Iris pigment epithelial cell (primary cell): Measurements from ENCODE around the gene PI4K2A.
A peak's percentile ranks its signal among the peaks of the same experiment; 100 is the strongest.

Source experiments
- DNase-seq: peaks from one replicate; pipeline ENCODE4 v3.0.0-alpha.2; 2011; ENCODE audit warnings: low read depth

Gene PI4K2A

GRCh38 chr10:97640174-97640867 is at the start of gene PI4K2A:
TSS of gene PI4K2A (plus strand) at chr10:97640671. CDS start at chr10:97640743, 72 bp downstream.
- DNase-seq = peak; percentile 100

DNA sequence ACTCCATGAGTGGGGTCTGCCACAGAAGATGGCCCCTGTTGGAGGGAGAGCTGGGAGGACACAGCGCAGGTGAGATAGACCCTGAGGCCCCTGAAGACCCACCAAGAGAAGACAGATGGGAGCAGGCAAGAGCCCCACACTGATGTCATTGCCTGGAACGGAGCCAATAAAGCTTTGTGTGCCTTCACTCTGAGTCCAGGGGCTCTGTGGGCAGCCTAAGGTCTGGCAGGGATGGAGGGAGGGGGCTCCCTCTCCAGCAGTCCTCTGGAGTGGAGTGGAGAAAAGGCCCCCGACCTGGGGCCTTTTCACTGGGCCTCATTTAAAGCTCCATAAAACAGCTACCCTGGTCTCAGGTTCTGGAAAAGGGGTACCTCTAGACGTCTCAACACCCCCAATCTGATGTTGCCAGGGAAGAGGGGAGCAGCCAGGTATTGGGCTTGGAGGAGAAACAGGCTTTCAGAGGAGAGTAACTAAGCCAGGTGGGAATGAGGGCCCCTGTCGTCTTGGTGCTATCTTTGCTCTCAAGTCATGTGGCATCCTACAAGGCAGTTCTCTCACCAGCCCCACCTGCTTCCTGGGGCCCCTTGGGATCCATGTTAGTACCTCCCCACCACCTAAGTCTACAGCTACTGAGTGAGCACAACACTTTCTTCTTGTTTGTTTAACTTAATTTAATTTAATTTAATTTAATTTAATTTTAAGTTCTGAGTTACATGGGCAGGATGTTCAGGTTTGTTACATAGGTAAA is 49.5 kb upstream of the PI4K2A start:
- no peak for DNase-seq

- peak; percentile 52 for DNase-seq
These were observed 47.0 kb upstream of the PI4K2A start for GRCh38 chr10:97593421-97593820.

DNA sequence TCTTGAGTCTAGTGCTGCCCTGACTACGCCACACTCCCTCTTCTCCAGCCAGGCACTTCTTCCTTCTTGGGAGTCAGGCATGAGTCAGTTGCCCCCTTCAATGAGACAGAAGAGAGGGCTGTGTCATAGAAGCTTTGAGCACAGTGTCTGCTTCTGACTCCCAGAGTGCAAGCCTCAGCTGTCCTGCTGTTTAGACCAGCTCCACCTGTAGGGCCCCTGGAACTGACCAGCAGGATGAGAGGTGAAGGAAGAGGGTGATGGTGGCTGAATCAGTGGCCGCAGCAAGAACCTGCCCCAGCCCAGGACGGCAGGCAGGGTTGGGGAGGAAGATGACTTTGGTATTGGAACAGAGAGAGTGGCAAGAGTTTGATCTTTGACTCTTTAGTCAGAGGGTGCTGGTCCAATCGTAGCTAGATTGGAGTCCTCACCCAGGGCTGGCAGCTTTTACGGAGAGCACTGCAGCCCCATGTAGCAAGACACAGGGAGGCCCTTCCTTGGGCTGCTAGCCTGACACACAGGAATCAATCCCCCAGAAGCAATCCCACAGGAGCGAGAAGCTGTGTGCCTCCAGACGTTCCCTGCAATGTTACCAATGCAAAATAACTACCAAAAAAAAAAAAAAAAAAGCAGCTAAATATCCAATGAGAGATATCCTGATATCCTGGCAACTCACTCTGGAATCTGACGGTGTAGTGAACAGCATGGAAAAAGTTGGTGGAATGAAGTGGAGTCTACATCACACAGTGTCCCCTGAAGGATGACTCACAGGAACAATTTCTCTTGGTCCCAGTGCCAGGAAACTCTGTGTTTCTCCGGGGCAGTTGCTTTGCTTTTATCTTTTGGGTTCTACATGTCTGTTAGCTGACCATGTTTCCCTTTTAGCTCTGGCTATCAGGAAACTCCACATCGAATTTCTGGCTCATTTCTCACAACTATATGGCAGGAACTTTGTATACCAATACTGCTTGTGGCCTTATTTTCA is 44.1 kb upstream of the PI4K2A start:
- peak; percentile 75 for DNase-seq

GRCh38 chr10:97597778-97598177 is 42.7 kb upstream of the PI4K2A start:
- DNase-seq = no peak

DNA sequence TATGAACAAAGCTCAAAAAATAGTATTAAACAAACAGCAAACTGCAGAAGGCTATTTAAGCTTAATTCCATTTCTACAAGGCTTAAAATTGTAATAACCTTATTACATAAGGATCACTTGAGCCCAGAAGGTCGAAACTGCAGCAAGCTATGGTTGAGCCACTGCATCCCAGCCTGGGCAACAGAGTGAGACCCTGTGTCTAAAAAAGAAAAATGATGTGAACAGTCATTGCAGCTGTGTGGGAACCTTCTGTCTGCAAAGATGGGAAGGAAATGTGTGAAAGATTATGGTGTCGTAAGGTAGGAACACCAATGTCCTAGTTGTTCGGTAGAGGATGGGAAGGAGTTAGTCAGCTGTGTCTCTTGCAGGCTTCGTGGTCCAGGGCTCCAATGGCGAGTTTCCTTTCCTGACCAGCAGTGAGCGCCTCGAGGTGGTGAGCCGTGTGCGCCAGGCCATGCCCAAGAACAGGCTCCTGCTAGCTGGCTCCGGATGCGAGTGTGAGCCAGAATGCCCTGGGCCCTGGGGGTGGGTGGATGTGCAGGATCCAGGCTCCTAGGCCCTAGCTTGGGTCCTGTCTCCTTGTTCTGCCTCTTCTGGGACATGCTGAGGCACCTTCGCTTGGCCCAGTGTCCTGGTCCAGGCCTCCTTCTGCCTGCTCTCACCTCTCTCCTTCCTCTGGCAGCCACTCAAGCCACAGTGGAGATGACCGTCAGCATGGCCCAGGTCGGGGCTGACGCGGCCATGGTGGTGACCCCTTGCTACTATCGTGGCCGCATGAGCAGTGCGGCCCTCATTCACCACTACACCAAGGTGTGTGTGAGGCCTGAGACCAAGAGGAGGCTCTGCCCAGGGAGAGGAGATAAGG is 41.8 kb upstream of the PI4K2A start:
- no peak for DNase-seq

DNA sequence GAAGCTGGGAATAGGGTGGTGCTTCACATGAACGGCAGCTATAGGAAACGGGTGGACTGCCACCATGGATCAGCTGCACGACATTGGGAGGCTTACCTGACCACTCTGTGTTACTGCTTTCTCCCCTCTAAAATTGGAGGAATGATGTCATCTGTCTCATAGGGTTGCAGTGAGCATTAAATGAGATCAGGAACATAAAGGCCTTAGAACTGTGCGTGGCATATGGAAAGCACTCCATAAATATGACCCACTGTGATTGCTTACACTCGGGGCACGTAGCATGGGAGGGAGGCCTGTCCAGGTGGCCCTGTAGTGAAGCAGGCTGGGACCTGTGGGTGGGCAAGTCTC is 41.2 kb upstream of the PI4K2A start:
- DNase-seq = no peak

DNA sequence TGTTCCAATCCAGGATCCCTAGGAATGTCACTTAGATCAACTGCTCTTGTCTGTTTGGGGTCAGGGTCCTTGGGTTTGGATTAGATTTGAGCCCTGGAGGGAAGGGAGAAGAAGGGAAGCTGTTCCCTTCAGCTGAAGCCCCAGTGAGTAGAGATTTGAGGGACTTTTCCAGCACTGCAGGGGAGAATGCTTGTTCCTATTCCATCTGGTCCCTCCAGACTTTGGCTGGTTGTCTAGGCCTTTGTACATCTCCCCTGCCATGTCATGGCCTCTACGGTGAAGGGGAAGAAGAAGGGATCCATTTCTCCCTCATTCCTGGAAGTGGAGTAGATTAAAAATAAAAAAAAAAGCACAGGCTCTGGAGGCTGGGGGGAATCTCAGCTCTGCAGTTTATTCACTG is 39.9 kb upstream of the PI4K2A start:
- DNase-seq = no peak

DNA sequence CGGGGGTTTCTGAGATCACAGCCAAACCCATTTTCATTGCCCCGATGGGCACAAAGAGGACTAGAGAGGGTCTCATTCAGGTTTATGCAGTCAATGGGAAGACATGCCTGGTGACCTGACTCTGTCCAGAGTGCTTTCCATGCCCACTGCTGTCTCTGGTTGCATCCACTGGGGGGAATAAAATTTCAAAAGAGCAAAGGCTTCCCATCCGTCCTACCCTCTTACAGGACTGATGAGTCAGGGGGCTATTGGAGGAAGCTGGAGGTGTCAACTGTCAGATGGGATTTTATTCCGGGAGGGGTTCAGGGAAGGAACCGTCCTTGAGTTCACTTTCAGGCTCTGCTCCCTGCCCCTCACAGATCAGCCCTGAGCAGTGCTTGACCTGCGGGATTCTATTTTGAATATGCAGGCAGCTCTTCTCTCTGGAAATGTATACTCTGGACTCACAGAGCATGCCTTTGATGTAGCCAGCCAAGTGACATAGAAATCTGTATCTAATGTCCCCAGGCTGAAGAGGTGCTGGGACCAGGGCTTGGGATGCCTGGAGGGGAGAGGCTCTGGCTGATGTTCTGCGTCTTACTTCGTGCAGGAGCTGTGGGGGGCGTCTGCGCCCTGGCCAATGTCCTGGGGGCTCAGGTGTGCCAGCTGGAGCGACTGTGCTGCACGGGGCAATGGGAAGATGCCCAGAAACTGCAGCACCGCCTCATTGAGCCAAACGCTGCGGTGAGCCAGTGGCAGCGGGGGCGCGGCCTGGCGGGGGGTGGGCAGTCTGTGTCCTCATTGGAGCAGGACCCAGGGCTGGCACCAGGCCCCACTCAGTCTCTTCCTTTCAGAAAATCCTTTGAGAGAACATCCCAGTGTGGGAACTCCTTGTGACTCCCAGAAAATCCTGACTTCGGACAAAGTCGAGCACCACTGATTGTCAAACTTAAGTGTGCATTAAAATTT is 38.9 kb upstream of the PI4K2A start:
- no peak for DNase-seq

DNA sequence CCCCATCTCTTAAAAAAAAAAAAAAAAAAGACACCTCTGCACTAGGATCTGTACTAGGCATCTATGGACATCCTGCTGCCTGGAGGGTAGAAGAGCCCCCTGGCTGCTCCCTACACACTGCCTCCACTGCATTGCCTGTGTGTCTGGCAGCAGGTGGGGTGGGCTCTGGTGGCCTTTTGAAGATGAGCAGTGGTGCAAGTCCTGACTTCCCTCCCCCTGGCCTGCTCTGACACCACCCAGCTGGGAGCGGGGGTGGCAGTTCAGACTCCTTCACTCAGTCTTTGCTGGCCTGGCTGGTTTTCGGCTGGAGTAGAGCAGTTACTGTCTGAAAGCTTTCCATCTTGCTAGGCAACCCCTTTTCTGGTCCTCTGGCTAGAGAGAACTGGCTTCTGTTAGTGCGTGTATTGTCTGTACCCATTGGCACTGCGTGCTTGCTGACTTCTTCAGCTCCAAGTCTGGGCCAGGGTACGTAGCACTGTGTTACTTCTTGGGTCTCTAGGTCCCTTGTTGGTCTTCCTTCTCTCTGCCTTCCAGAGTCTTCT is 33.3 kb upstream of the PI4K2A start:
- DNase-seq = no peak

- no peak for DNase-seq
These were observed 31.4 kb upstream of the PI4K2A start for GRCh38 chr10:97608991-97609561.

- no peak for DNase-seq
These were observed 29.0 kb upstream of the PI4K2A start for GRCh38 chr10:97611473-97611872.

GRCh38 chr10:97612386-97612785 is 28.1 kb upstream of the PI4K2A start:
- peak; percentile 67 for DNase-seq

DNA sequence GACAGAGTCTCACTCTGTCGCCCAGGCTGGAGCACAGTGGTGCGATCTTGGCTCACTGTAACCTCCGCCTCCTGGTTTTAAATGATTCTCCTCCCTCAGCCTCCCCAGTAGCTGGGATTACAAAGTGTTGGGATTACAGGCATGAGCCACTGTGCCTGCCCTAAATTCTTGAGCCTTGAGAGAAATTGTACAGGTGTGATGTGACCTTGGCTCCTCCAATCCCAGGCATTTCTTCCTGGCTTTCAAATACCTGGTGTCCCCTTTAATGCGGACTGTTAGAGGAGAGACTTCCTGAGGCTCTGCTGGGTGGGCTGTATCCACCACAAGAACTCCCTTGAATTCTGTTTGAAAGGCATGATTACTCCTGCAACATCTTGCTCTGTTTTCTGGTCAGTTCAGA is 22.2 kb upstream of the PI4K2A start:
- no peak for DNase-seq

DNA sequence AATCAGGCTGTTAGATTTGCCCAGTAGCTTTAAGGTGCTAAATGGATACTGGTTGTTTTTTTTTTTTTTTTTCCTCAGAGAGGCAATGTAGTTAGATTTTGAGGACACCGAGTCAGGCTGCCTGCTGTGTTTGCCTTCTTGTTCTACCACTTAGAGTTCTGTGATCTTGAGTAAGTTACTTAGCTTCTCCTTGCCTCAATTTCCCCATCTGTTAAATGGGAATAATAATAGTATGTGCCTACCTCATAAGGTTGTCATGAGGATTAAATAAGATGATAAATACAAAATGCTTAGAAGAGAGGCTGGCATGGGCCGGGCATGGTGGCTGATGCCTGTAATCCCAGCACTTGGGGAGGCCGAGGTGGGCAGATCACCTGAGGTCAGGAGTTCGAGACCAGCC is 21.7 kb upstream of the PI4K2A start:
- no peak for DNase-seq

DNA sequence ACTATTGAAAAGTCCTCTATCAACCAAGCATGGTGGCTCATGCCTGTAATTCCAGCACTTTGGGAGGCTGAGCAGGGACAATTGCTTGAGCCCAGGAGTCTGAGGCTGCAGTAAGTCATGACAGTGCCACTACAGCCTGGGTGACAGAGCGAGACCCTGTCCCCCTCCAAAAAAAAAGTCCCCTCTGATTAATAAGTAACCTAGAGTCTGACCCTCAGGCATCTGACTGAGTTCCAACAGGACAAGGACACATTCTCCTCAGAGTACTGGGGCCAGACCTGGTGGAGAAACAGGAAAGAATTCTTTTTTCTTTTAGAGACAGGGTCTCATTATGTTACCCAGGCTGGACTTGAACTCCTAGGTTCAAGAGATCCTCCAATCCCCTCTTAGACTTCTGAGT is 17.2 kb upstream of the PI4K2A start:
- DNase-seq = no peak

GRCh38 chr10:97627731-97628130 is 12.7 kb upstream of the PI4K2A start:
- no peak for DNase-seq

DNA sequence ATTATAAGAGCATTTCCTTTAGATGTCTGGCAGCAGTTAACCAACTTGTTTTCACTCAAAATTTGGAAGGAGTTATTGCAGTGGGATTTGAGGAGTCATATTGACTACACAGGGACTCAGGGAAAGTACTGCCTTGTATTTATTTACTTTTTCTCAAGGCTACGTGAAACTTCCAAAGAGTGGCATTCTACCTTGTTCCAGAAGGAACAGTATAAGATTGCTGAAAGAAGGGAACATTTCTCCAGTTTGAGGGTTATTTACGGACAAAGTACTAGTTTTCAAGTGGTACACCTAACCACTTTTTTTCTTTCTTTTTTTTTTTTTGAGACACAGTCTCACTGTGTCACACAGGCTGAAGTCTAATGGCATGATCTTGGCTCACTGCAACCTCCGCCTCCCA is 12.2 kb upstream of the PI4K2A start:
- no peak for DNase-seq

DNA sequence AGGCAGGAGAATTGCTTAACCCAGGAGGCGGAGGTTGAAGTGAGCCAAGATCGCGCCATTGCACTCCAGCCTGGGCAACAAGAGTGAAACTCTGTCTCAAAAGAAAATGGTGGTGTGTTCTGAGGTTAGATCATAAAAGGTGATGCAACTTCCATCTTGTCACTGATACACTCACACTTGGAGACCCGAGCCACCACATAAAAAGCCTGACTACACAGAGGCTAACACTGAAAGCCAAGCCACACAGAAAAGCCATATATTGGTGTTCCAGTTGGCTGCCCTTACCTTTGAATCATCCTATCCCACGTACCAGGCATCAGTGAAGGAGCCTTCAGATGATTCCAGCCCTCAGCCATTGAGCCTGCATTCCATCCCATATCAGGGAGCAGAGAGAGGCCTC is 11.2 kb upstream of the PI4K2A start:
- DNase-seq = no peak

GRCh38 chr10:97631098-97631497 is 9.4 kb upstream of the PI4K2A start:
- peak; percentile 16 for DNase-seq
